Mucosa of rectum (tissue), 2 donors: ENCODE results near the gene SLC24A4.

Experiments
- H3K27ac ChIP-seq, 2 donors: one replicate each; pipeline ENCODE4 v1.7.0; 2013; ENCODE audit warnings: inconsistent platforms in 2 of 2, low read depth in 2 of 2, low read length in 2 of 2
- H3K27me3 ChIP-seq, 2 donors: one replicate each; pipeline ENCODE4 v1.7.0; 2013; ENCODE audit warnings: low read length in 2 of 2; ENCODE audit not compliant: control insufficient read depth in 2 of 2, insufficient read depth in 2 of 2
- H3K36me3 ChIP-seq, 2 donors: one replicate each; pipeline ENCODE4 v1.7.0; 2013; ENCODE audit warnings: low read length in 2 of 2; ENCODE audit not compliant: control insufficient read depth in 2 of 2, insufficient read depth in 2 of 2
- H3K4me1 ChIP-seq, 2 donors: one replicate each; pipeline ENCODE4 v1.7.0; 2013; ENCODE audit warnings: low read length in 2 of 2, mild to moderate bottlenecking in 1 of 2; ENCODE audit not compliant: control insufficient read depth in 2 of 2, insufficient read depth in 2 of 2
- H3K4me3 ChIP-seq, 2 donors: one replicate each; pipeline ENCODE4 v1.7.0; 2013; ENCODE audit warnings: low read length in 2 of 2
- H3K9ac ChIP-seq, 2 donors: one replicate each; pipeline ENCODE4 v1.7.0; 2013; ENCODE audit warnings: low read length in 2 of 2, low read depth in 1 of 2, mild to moderate bottlenecking in 1 of 2
- H3K9me3 ChIP-seq, 2 donors: one replicate each; pipeline ENCODE4 v1.7.0; 2013; ENCODE audit warnings: low read length in 2 of 2; ENCODE audit not compliant: control insufficient read depth in 2 of 2
- donor health status: healthy.
- donor health status: Normal muscosa, but diverticular disease.

The SLC24A4 gene

GRCh38 chr14:92336363-92336762, 13.4 kb downstream of the SLC24A4 start:
- no peak overlapping the region for H3K4me3 ChIP-seq

GRCh38 chr14:92339426-92339825, 16.5 kb downstream of the SLC24A4 start:
- no peaks in the 10 kb centered on the region for H3K9me3 ChIP-seq
- H3K36me3 ChIP-seq: no peaks in the 10 kb centered on the region
- no peak overlapping the region for H3K9ac ChIP-seq

More at GRCh38 chr14:92336363-92336762, 13.4 kb downstream of the SLC24A4 start:
- Histone ChIP-seq H3K9ac (no peak overlapping the region), H3K4me1 (no peaks in the 10 kb centered on the region), H3K9me3 (no peaks in the 10 kb centered on the region), H3K27me3 (peaks cover 3 to 6% of the 10 kb centered on the region in 2 donors), H3K36me3 (no peaks in the 10 kb centered on the region), H3K27ac (no peak overlapping the region)

GRCh38 chr14:92340071-92340470, 17.1 kb downstream of the SLC24A4 start:
- Histone ChIP-seq H3K36me3 (no peaks in the 10 kb centered on the region), H3K4me1 (no peaks in the 10 kb centered on the region), H3K4me3 (no peak overlapping the region), H3K9me3 (no peaks in the 10 kb centered on the region), H3K27ac (no peak overlapping the region), H3K27me3 (peaks cover 5 to 10% of the 10 kb centered on the region in 2 donors), H3K9ac (no peak overlapping the region)

More at GRCh38 chr14:92339426-92339825, 16.5 kb downstream of the SLC24A4 start:
- peaks cover 3 to 8% of the 10 kb centered on the region in 2 donors for H3K27me3 ChIP-seq
- H3K4me1 ChIP-seq: no peaks in the 10 kb centered on the region
- no peak overlapping the region for H3K27ac ChIP-seq
- no peak overlapping the region for H3K4me3 ChIP-seq

GRCh38 chr14:92340931-92341330, 18.0 kb downstream of the SLC24A4 start:
- H3K36me3 ChIP-seq: no peaks in the 10 kb centered on the region
- H3K27me3 ChIP-seq: peaks cover 7 to 10% of the 10 kb centered on the region in 2 donors
- no peaks in the 10 kb centered on the region for H3K9me3 ChIP-seq
- no peak overlapping the region for H3K27ac ChIP-seq
- no peak overlapping the region for H3K4me3 ChIP-seq
- H3K9ac ChIP-seq: no peak overlapping the region
- no peaks in the 10 kb centered on the region for H3K4me1 ChIP-seq

- no peak overlapping the region for H3K27ac ChIP-seq
- no peaks in the 10 kb centered on the region for H3K9me3 ChIP-seq
- H3K27me3 ChIP-seq: peaks cover 7 to 10% of the 10 kb centered on the region in 2 donors
- H3K4me1 ChIP-seq: no peaks in the 10 kb centered on the region
- no peak overlapping the region for H3K4me3 ChIP-seq
- no peak overlapping the region for H3K9ac ChIP-seq
- H3K36me3 ChIP-seq: no peaks in the 10 kb centered on the region
These were observed 18.8 kb downstream of the SLC24A4 start for GRCh38 chr14:92341791-92342190.

- Histone ChIP-seq H3K36me3 (no peaks in the 10 kb centered on the region), H3K9ac (no peak overlapping the region), H3K27ac (no peak overlapping the region), H3K4me3 (no peak overlapping the region), H3K9me3 (no peaks in the 10 kb centered on the region), H3K4me1 (no peaks in the 10 kb centered on the region), H3K27me3 (peaks cover 4 to 5% of the 10 kb centered on the region in 2 donors)
These were observed 25.2 kb downstream of the SLC24A4 start for GRCh38 chr14:92348154-92348553.

GRCh38 chr14:92351750-92352149, 28.8 kb downstream of the SLC24A4 start:
- peaks cover 0 to 1% of the 10 kb centered on the region in 2 donors for H3K27me3 ChIP-seq
- no peaks in the 10 kb centered on the region for H3K4me1 ChIP-seq
- H3K36me3 ChIP-seq: no peaks in the 10 kb centered on the region
- no peaks in the 10 kb centered on the region for H3K9me3 ChIP-seq
- H3K27ac ChIP-seq: no peak overlapping the region
- no peak overlapping the region for H3K9ac ChIP-seq
- no peak overlapping the region for H3K4me3 ChIP-seq

- Histone ChIP-seq H3K27me3 (peaks cover 0 to 1% of the 10 kb centered on the region in 2 donors), H3K27ac (no peak overlapping the region), H3K4me3 (no peak overlapping the region), H3K9ac (no peak overlapping the region), H3K4me1 (no peaks in the 10 kb centered on the region), H3K9me3 (no peaks in the 10 kb centered on the region), H3K36me3 (no peaks in the 10 kb centered on the region)
These were observed 29.4 kb downstream of the SLC24A4 start for GRCh38 chr14:92352158-92352985.

- H3K27me3 ChIP-seq: peaks cover 0 to 1% of the 10 kb centered on the region in 2 donors
- no peaks in the 10 kb centered on the region for H3K4me1 ChIP-seq
- no peak overlapping the region for H3K9ac ChIP-seq
- H3K27ac ChIP-seq: no peak overlapping the region
- H3K36me3 ChIP-seq: no peaks in the 10 kb centered on the region
- H3K4me3 ChIP-seq: no peak overlapping the region
- no peaks in the 10 kb centered on the region for H3K9me3 ChIP-seq
These were observed 30.5 kb downstream of the SLC24A4 start for GRCh38 chr14:92353447-92353846.

GRCh38 chr14:92356677-92357076, 33.7 kb downstream of the SLC24A4 start:
- Histone ChIP-seq H3K4me1 (no peaks in the 10 kb centered on the region), H3K27me3 (no peaks in the 10 kb centered on the region), H3K36me3 (no peaks in the 10 kb centered on the region), H3K9ac (no peak overlapping the region), H3K27ac (no peak overlapping the region), H3K4me3 (no peak overlapping the region), H3K9me3 (no peaks in the 10 kb centered on the region)
